ENCODE data around the gene PIK3CD. TPM values are rescaled to one million over a fixed set of nuclear protein-coding genes. Genes with fewer than 3 reads are reported as not detected.

PIK3CD gene
- total RNA-seq, 2 experiments from 2014 or later: 152 to 158 TPM

GRCh38 chr1:9634582-9634981, 16.9 kb upstream of the PIK3CD start:
- peaks cover 56% of the 10 kb centered on the region for H3K4me1 Mint-ChIP-seq (ENCODE audit: low read depth)
- no peaks in the 10 kb centered on the region for H3K27me3 Mint-ChIP-seq

GRCh38 chr1:9639227-9639626, 12.3 kb upstream of the PIK3CD start:
- ATAC-seq (peak; percentile 46), DNase-seq (no peak)
- ChIA-PET CTCF (interaction anchor here (0.7 to 4.1 kb wide), 4 partner anchors 11 to 48 kb away, joined by 3 to 23 read pairs (median 3); partner anchors contain the start of gene PIK3CD), POLR2A (interaction anchor here (11.6 to 17.1 kb wide), 2 partner anchors 9 to 15 kb away, joined by 120 to 335 read pairs; partner anchors contain the start of gene PIK3CD)
- no peak for TF ChIP-seq CTCF (IDR thresholded peaks at IDR 0.05)
- intact Hi-C loops (cut with micrococcal nuclease): loop anchor here (1.0 kb wide), 1 partner anchor 9 kb away; no protein-coding TSS in a partner anchor
- peak overlapping the region; percentile 65 for H3K27ac Mint-ChIP-seq
- H3K4me1 Mint-ChIP-seq (ENCODE audit: low read depth): peaks cover 69% of the 10 kb centered on the region
- H3K9me3 Mint-ChIP-seq: peaks cover 3% of the 10 kb centered on the region
- peaks cover 79% of the 10 kb centered on the region for H3K36me3 Mint-ChIP-seq (ENCODE audit: low read depth)
- H3K27me3 Mint-ChIP-seq: no peaks in the 10 kb centered on the region
- H3K4me3 Mint-ChIP-seq: peak overlapping the region; percentile 41

More at GRCh38 chr1:9634582-9634981, 16.9 kb upstream of the PIK3CD start:
- intact Hi-C loops (cut with micrococcal nuclease): no loop called here
- Mint-ChIP-seq H3K9me3 (peaks cover 3% of the 10 kb centered on the region), H3K4me3 (peak overlapping the region; percentile 98), H3K27ac (peak overlapping the region; percentile 96), H3K36me3 (ENCODE audit: low read depth) (peaks cover 96% of the 10 kb centered on the region)
- TF ChIP-seq CTCF (IDR thresholded peaks at IDR 0.05): no peak
- POLR2A ChIA-PET: interaction anchor here (11.2 to 17.1 kb wide), 2 partner anchors 8 to 20 kb away, joined by 120 to 335 read pairs; partner anchors contain the start of gene PIK3CD
- ATAC-seq: no peak
- CTCF ChIA-PET: interaction anchor here (1.1 to 1.8 kb wide), 5 partner anchors 8 to 19 kb away, joined by 3 to 8 read pairs (median 3); no protein-coding TSS in a partner anchor
- DNase-seq: no peak

- peak; percentile 58 for ATAC-seq
- H3K4me3 Mint-ChIP-seq: peak overlapping the region; percentile 6
- CTCF ChIA-PET: interaction anchor here (0.6 to 2.9 kb wide), 10 partner anchors 8 to 354 kb away, joined by 3 to 27 read pairs (median 4); partner anchors contain the start of gene PIK3CD
Observed at GRCh38 chr1:9643351-9644256, 7.9 kb upstream of the PIK3CD start.

GRCh38 chr1:9646037-9646436, 5.5 kb upstream of the PIK3CD start:
- no peak for ATAC-seq
- H3K27ac Mint-ChIP-seq: peak overlapping the region; percentile 51

More at GRCh38 chr1:9643351-9644256, 7.9 kb upstream of the PIK3CD start:
- no peaks in the 10 kb centered on the region for H3K27me3 Mint-ChIP-seq
- DNase-seq: peak; percentile 72
- POLR2A ChIA-PET: interaction anchor here (1.1 to 11.6 kb wide), 5 partner anchors 8 to 73 kb away, joined by 3 to 120 read pairs (median 9); partner anchors contain the start of gene PIK3CD
- H3K27ac Mint-ChIP-seq: peak overlapping the region; percentile 68
- H3K9me3 Mint-ChIP-seq: no peaks in the 10 kb centered on the region
- peaks cover 66% of the 10 kb centered on the region for H3K4me1 Mint-ChIP-seq (ENCODE audit: low read depth)
- intact Hi-C loops (cut with micrococcal nuclease): no loop called here
- H3K36me3 Mint-ChIP-seq (ENCODE audit: low read depth): peaks cover 44% of the 10 kb centered on the region
- TF ChIP-seq CTCF (IDR thresholded peaks at IDR 0.05): no peak

More at GRCh38 chr1:9646037-9646436, 5.5 kb upstream of the PIK3CD start:
- Mint-ChIP-seq H3K27me3 (no peaks in the 10 kb centered on the region), H3K36me3 (ENCODE audit: low read depth) (peaks cover 24% of the 10 kb centered on the region), H3K4me1 (ENCODE audit: low read depth) (peaks cover 67% of the 10 kb centered on the region), H3K4me3 (no peak overlapping the region), H3K9me3 (no peaks in the 10 kb centered on the region)
- POLR2A ChIA-PET: interaction anchor here (0.7 to 11.6 kb wide), 3 partner anchors 8 to 1971 kb away, joined by 3 to 120 read pairs (median 4); no protein-coding TSS in a partner anchor
- DNase-seq: no peak
- CTCF ChIA-PET: interaction anchor here (1.4 to 2.0 kb wide), 2 partner anchors 8 to 11 kb away, joined by 3 to 5 read pairs; no protein-coding TSS in a partner anchor
- no peak for TF ChIP-seq CTCF (IDR thresholded peaks at IDR 0.05)
- intact Hi-C loops (cut with micrococcal nuclease): no loop called here
